Right lobe of liver (tissue), 6 donors: Measurements from ENCODE around the gene ICE1. TPM values are rescaled to one million over a fixed set of nuclear protein-coding genes. Genes with fewer than 3 reads are reported as not detected.

Experiments used
- ATAC-seq, 4 donors: fragments of 200-7000 bp; cut with Tn5 transposase; one replicate each; pipeline ENCODE4 v1.9.1; 2020; ENCODE audit warnings: mild to moderate bottlenecking in 4 of 4, moderate library complexity in 4 of 4
- DNase-seq, 3 donors: peaks; one replicate each; pipeline ENCODE4 v3.0.0-alpha.2; 2020
- H3K27ac ChIP-seq, 3 donors: fragments of 200-600 bp; one replicate each; pipeline ENCODE4 v1.8.0; 2022
- H3K27me3 ChIP-seq, 2 donors: fragments of 200-600 bp; one replicate each; pipeline ENCODE4 v1.8.0; 2022
- H3K36me3 ChIP-seq, 4 donors: fragments of 200-600 bp; sonication (generic) in 1 of 4; one replicate each; pipeline versions ENCODE4 v1.5.1 to v1.8.0; 2017 to 2022; ENCODE audit warnings: control low read depth in 1 of 4
- H3K4me1 ChIP-seq, 4 donors: fragments of 200-600 bp; sonication (generic) in 1 of 4; one replicate each; pipeline versions ENCODE4 v1.5.1 to v1.8.0; 2017 to 2022; ENCODE audit warnings: control low read depth in 1 of 4
- H3K4me3 ChIP-seq, 3 donors: fragments of 200-600 bp; one replicate each; pipeline ENCODE4 v1.8.0; 2022
- H3K9me3 ChIP-seq, 4 donors: fragments of 200-600 bp; sonication (generic) in 1 of 4; one replicate each; pipeline versions ENCODE4 v1.5.1 to v1.8.0; 2017 to 2022; ENCODE audit warnings: control low read depth in 1 of 4
- POLR2A ChIP-seq: fragments of 450-650 bp; IDR thresholded peaks from one replicate; pipeline ENCODE4 v1.6.1; 2017; ENCODE audit warnings: antibody characterized with exemption, mild to moderate bottlenecking
- WGBS: methylation state at CpG from one replicate; pipeline ENCODE4 v1.1.6; 2018; ENCODE audit warnings: low coverage, low lambda C conversion rate; ENCODE audit not compliant: insufficient coverage; ENCODE audit errors: missing lambda C conversion rate; 5-methylcytosine and 5-hydroxymethylcytosine counted together
- intact Hi-C, 2 donors: fragments of 100-400 bp; cut with DNase I; formaldehyde crosslinking; loops; one replicate each; pipeline versions ENCODE4 v1.11.2 to v1.14.1; 2022
- total RNA-seq, 6 experiments: library from RNA; depleted of rRNA in 2 of 6; stranded (reverse); fragments of >200 nt in 2 of 6; fragmentation: NEBNext Ultra II Directional in 3 of 6; extraction: Animal tissue kit (Norgen Biotek cat#: 25700) in 3 of 6; gene quantifications; one replicate each; pipeline versions ENCODE4 v1.1.0 to v1.2.4, GENCODE V29; 2016 to 2023
- TF ChIP-seq, protein P1 (sequence below), 4 donors: fragments of 200-600 bp in 3 of 4; fragments of 450-650 bp in 1 of 4; IDR thresholded peaks; one replicate each; pipeline versions ENCODE4 v1.5.1 to v1.8.0; 2016 to 2022; ENCODE audit warnings: antibody characterized with exemption in 4 of 4, mild to moderate bottlenecking in 2 of 4
- donor health status: DM: no; HTN: yes; CAD: no.
- donor health status: DM: no; HTN: no; CAD: no.
- donor health status: DM: no; HTN: no; CAD: no.
- donor health status: DM: no; HTN: yes; CAD: no.
- donor health status: DM: no; HTN: yes; CAD: no.

Gene ICE1
- total RNA-seq, 6 experiments from 2014 or later = 8.2 to 10.7 (median 10.4) TPM

DNA sequence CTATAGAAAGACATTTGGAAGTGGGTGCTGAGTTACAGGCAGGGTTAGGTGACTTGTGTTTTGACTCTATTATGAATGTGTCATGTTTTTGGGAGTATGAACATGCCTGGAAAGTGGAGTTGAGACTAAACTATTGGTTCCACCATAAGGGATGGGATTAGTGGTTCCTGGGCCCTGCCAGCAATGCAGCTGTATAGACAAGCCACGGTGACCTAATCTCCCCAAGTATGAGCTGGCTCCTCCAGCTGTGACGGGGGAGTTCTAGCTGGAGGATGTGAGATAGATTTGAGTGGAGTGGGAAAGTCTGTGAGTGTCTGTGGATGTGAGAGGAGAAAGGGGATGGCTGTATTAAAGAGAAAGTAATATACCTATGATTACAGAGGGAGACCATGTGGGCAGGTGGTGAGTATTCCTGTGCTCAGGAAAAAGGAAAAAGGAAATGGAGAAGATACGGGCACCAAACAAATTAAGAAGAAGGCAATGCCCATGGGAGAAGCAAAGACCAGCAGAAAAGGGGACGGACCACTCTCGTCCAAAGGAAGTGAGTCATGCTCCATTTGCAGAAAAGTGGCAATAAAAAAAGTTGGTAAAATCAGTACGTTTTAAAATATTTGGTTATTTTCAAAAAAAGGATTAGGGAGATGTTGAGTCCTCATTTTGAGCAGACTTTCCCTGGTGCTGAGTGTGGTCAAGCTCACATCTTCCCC is 48.3 kb upstream of the ICE1 start:
- intact Hi-C loops = no loop called here
- ATAC-seq = no peak
- no peak overlapping the region for H3K27ac ChIP-seq

DNA sequence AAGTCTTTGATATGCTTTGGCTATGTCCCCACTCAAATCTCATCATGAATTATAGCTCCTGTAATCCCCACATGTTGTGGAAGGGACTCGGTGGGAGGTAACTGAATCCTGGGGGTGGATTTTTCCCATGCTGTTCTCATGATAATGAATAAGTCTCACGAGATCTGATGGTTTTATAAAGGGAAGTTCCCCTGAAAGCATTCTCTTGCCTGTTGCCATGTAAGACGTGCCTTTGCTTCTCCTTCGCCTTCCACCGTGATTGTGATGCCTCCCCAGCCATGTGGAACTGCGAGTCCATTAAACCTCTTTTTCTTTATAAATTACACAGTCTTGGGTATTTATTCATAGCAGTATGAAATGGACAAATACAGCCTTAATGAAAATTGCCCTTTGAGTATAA is 44.7 kb upstream of the ICE1 start:
- Histone ChIP-seq H3K36me3 (no peaks in the 10 kb centered on the region), H3K27me3 (no peaks in the 10 kb centered on the region), H3K4me3 (no peak overlapping the region), H3K27ac (no peak overlapping the region), H3K4me1 (peaks cover 0 to 2% (median 0%) of the 10 kb centered on the region in 4 donors), H3K9me3 (no peaks in the 10 kb centered on the region)
- no peak for TF ChIP-seq POLR2A
- TF ChIP-seq, protein P1, sequence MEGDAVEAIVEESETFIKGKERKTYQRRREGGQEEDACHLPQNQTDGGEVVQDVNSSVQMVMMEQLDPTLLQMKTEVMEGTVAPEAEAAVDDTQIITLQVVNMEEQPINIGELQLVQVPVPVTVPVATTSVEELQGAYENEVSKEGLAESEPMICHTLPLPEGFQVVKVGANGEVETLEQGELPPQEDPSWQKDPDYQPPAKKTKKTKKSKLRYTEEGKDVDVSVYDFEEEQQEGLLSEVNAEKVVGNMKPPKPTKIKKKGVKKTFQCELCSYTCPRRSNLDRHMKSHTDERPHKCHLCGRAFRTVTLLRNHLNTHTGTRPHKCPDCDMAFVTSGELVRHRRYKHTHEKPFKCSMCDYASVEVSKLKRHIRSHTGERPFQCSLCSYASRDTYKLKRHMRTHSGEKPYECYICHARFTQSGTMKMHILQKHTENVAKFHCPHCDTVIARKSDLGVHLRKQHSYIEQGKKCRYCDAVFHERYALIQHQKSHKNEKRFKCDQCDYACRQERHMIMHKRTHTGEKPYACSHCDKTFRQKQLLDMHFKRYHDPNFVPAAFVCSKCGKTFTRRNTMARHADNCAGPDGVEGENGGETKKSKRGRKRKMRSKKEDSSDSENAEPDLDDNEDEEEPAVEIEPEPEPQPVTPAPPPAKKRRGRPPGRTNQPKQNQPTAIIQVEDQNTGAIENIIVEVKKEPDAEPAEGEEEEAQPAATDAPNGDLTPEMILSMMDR (IDR thresholded peaks at IDR 0.05) = no peak
- 94% methylated on average over 6 of the region's 6 CpGs for WGBS
- ATAC-seq (no peak), DNase-seq (no peak)
- intact Hi-C loops = no loop called here

More for the DNA sequence above, 48.3 kb upstream of the ICE1 start:
- no peaks in the 10 kb centered on the region for H3K36me3 ChIP-seq
- H3K4me1 ChIP-seq = peaks cover 0 to 17% (median 3%) of the 10 kb centered on the region in 4 donors
- TF ChIP-seq POLR2A = no peak
- TF ChIP-seq, protein P1 (IDR thresholded peaks at IDR 0.05) = no peak
- no peaks in the 10 kb centered on the region for H3K27me3 ChIP-seq
- 50% methylated on average over 5 of the region's 6 CpGs for WGBS
- H3K4me3 ChIP-seq = no peak overlapping the region
- no peak for DNase-seq
- H3K9me3 ChIP-seq = no peaks in the 10 kb centered on the region

DNA sequence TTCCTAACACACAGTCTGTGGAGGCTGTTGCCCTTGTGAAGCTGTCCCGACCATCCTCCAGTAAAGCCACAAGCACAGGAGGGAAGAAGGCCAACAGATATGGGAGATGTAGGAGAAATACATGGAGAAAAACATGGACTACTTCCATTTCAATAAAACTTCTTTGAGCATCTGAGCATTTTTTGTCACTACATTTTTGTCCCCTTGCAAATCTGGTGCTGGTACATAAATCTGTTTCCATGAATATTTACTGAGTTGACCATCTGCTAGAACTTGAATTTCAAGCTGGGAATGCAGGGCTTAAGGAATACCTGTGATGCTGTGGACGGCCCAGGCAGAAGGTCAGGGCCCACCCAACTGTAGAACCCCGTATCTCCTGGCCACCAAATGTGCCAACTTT is 43.9 kb upstream of the ICE1 start:
- DNase-seq (no peak), ATAC-seq (no peak)
- Histone ChIP-seq H3K36me3 (no peaks in the 10 kb centered on the region), H3K27me3 (no peaks in the 10 kb centered on the region), H3K27ac (no peak overlapping the region), H3K4me3 (no peak overlapping the region), H3K4me1 (no peaks in the 10 kb centered on the region), H3K9me3 (no peaks in the 10 kb centered on the region)
- WGBS = 76% methylated on average over 2 of the region's 3 CpGs
- no peak for TF ChIP-seq POLR2A
- TF ChIP-seq, protein P1 (IDR thresholded peaks at IDR 0.05) = no peak
- intact Hi-C loops = no loop called here

DNA sequence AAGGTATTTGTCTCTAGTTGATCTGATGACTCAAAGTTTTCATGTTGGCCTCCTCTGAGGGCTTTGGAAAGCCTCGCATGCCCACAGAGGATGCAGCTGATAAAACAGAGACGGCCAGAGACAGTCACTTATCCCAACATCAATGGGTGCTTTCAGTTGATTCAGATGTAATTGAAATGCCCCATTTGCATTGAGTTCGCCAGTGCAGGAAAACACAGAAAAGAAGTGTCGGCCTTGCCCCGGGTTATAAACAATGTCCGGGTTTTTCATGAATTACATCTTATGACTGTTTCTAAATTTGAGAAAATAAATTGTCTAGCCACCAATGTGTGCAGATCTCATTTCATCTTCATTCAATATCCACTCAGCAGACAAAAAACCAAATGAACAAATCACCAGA is 42.2 kb upstream of the ICE1 start:
- Histone ChIP-seq H3K4me3 (no peak overlapping the region), H3K36me3 (no peaks in the 10 kb centered on the region), H3K27ac (no peak overlapping the region), H3K4me1 (no peaks in the 10 kb centered on the region), H3K9me3 (no peaks in the 10 kb centered on the region), H3K27me3 (no peaks in the 10 kb centered on the region)
- TF ChIP-seq POLR2A = no peak
- TF ChIP-seq, protein P1 (IDR thresholded peaks at IDR 0.05) = no peak
- ATAC-seq (no peak), DNase-seq (no peak)
- WGBS = 90% methylated on average over 6 of the region's 6 CpGs
- intact Hi-C loops = no loop called here
